Natural killer cell (primary cell): Measurements from ENCODE around the gene CCDC197. TPM values are rescaled to one million over a fixed set of nuclear protein-coding genes. Genes with fewer than 3 reads are reported as not detected.

Experiments
- ATAC-seq, 3 donors: fragments of 150-1000 bp in 2 of 3; fragments of 200-7000 bp in 1 of 3; cut with Tn5 transposase; 1 replicate in 1 of 3; 2 replicates in 2 of 3; pipeline ENCODE4 v1.10.0; 2021; ENCODE audit warnings: mild to moderate bottlenecking in 2 of 3, moderate library complexity in 2 of 3
- DNase-seq, 2 donors: peaks; one replicate each; pipeline versions ENCODE4 v3.0.0 to v3.0.0-alpha.2; 2013 to 2021; ENCODE audit warnings: mixed read lengths in 1 of 2
- H3K27ac ChIP-seq: one replicate; pipeline ENCODE4 v1.5.1; 2013; ENCODE audit warnings: mild to moderate bottlenecking, low read length
- H3K27me3 ChIP-seq: one replicate; pipeline ENCODE4 v1.6.1; 2013; ENCODE audit warnings: low read length; ENCODE audit not compliant: control insufficient read depth, insufficient read depth
- H3K36me3 ChIP-seq: one replicate; pipeline ENCODE4 v1.6.1; 2013; ENCODE audit warnings: low read length; ENCODE audit not compliant: control insufficient read depth, insufficient read depth
- H3K4me1 ChIP-seq: one replicate; pipeline ENCODE4 v1.6.1; 2013; ENCODE audit warnings: low read length; ENCODE audit not compliant: control insufficient read depth, insufficient read depth
- H3K4me3 ChIP-seq: one replicate; pipeline ENCODE4 v1.5.1; 2013; ENCODE audit warnings: low read length
- H3K9me3 ChIP-seq: one replicate; pipeline ENCODE4 v1.6.1; 2013; ENCODE audit warnings: low read length; ENCODE audit not compliant: control insufficient read depth, insufficient read depth
- H3K27ac Mint-ChIP-seq, 2 donors: one replicate each; pipeline ENCODE4 v1.8.0; 2022; ENCODE audit warnings: mild to moderate bottlenecking in 2 of 2, mixed read lengths in 2 of 2, moderate library complexity in 1 of 2
- H3K27me3 Mint-ChIP-seq, 2 donors: one replicate each; pipeline ENCODE4 v1.8.0; 2022; ENCODE audit warnings: low read depth in 2 of 2, mixed read lengths in 2 of 2
- H3K36me3 Mint-ChIP-seq: one replicate; pipeline ENCODE4 v1.8.0; 2022; ENCODE audit warnings: mixed read lengths
- H3K4me1 Mint-ChIP-seq, 2 donors: one replicate each; pipeline ENCODE4 v1.8.0; 2022; ENCODE audit warnings: mixed read lengths in 2 of 2
- H3K4me3 Mint-ChIP-seq: one replicate; pipeline ENCODE4 v1.8.0; 2022; ENCODE audit warnings: mild to moderate bottlenecking, moderate library complexity, mixed read lengths
- H3K9me3 Mint-ChIP-seq, 2 donors: one replicate each; pipeline ENCODE4 v1.8.0; 2022; ENCODE audit warnings: mixed read lengths in 2 of 2
- WGBS: methylation state at CpG from one replicate; pipeline ENCODE4 v1.1.7; 2013; ENCODE audit warnings: missing lambda C conversion rate; ENCODE audit not compliant: insufficient coverage; 5-methylcytosine and 5-hydroxymethylcytosine counted together
- intact Hi-C: fragments of 100-400 bp; cut with micrococcal nuclease; formaldehyde crosslinking; loops from one replicate; pipeline ENCODE4 v1.14.2; 2022
- total RNA-seq, 4 donors: library from RNA; stranded (reverse); fragments of 120-200 nt in 1 of 4; gene quantifications; one replicate each; pipeline versions ENCODE4 v1.2.3 to v1.2.4, GENCODE V29; 2013 to 2022
- TF ChIP-seq, protein P1 (sequence below): fragments of 200-600 bp; IDR thresholded peaks from one replicate; pipeline ENCODE4 v1.8.0; 2022; ENCODE audit warnings: antibody characterized with exemption

The CCDC197 gene
- total RNA-seq, 3 donors from 2014 or later (not counting 1 experiment from before 2014, with no cell fraction given), result not detected

DNA sequence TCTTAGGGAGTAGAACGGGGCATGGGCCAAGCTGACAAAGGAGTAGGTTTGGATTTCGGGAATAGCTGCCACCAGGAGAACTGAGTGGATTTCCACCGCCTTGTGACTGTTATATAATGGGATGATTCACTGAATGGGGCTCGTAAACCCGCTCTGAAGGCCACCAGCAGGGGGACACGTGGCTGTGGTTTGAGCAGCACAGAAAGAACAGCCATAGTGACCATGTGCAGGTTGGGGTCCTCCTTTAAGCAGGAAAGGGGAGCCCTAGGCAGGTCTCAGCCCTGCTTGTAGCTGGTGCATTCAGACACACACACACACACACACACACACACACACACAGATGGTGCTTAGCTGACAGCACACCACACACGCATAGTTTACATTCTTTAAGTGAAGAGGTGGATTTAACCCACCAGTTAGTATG lies 12.1 kb upstream of the CCDC197 start:
- 62% methylated on average over 7 of the region's 7 CpGs for WGBS

GRCh38 chr14:93986955-93987354 lies 10.1 kb upstream of the CCDC197 start:
- WGBS, result 77% methylated on average over 9 of the region's 9 CpGs
- no peak for ATAC-seq

More for the DNA sequence above, 12.1 kb upstream of the CCDC197 start:
- H3K9me3 ChIP-seq, result no peaks in the 10 kb centered on the region
- no peaks in the 10 kb centered on the region for H3K4me1 ChIP-seq
- Mint-ChIP-seq H3K36me3 (no peaks in the 10 kb centered on the region), H3K27me3 (peaks cover 0 to 6% of the 10 kb centered on the region in 2 donors), H3K4me3 (no peak overlapping the region), H3K4me1 (no peaks in the 10 kb centered on the region), H3K9me3 (no peaks in the 10 kb centered on the region), H3K27ac (no peak overlapping the region)
- no peaks in the 10 kb centered on the region for H3K27me3 ChIP-seq
- intact Hi-C loops, result loop anchor here (5.0 kb wide), 1 partner anchor 38 kb away; no protein-coding TSS in a partner anchor
- no peak overlapping the region for H3K27ac ChIP-seq
- no peak overlapping the region for H3K4me3 ChIP-seq
- TF ChIP-seq, protein P1, sequence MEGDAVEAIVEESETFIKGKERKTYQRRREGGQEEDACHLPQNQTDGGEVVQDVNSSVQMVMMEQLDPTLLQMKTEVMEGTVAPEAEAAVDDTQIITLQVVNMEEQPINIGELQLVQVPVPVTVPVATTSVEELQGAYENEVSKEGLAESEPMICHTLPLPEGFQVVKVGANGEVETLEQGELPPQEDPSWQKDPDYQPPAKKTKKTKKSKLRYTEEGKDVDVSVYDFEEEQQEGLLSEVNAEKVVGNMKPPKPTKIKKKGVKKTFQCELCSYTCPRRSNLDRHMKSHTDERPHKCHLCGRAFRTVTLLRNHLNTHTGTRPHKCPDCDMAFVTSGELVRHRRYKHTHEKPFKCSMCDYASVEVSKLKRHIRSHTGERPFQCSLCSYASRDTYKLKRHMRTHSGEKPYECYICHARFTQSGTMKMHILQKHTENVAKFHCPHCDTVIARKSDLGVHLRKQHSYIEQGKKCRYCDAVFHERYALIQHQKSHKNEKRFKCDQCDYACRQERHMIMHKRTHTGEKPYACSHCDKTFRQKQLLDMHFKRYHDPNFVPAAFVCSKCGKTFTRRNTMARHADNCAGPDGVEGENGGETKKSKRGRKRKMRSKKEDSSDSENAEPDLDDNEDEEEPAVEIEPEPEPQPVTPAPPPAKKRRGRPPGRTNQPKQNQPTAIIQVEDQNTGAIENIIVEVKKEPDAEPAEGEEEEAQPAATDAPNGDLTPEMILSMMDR, result no peak
- no peaks in the 10 kb centered on the region for H3K36me3 ChIP-seq
- DNase-seq (no peak), ATAC-seq (no peak)

GRCh38 chr14:93987376-93987775 lies 9.7 kb upstream of the CCDC197 start:
- Mint-ChIP-seq H3K9me3 (no peaks in the 10 kb centered on the region), H3K36me3 (no peaks in the 10 kb centered on the region), H3K27ac (no peak overlapping the region), H3K4me1 (no peaks in the 10 kb centered on the region), H3K4me3 (no peak overlapping the region), H3K27me3 (peaks cover 6 to 9% of the 10 kb centered on the region in 2 donors)
- H3K36me3 ChIP-seq, result no peaks in the 10 kb centered on the region
- 87% methylated on average over 11 of the region's 12 CpGs for WGBS
- no peaks in the 10 kb centered on the region for H3K9me3 ChIP-seq
- no peak overlapping the region for H3K27ac ChIP-seq
- no peaks in the 10 kb centered on the region for H3K27me3 ChIP-seq
- H3K4me3 ChIP-seq, result no peak overlapping the region
- ATAC-seq, result no peak
- intact Hi-C loops, result no loop called here
- no peak for DNase-seq
- TF ChIP-seq, protein P1, result no peak
- no peaks in the 10 kb centered on the region for H3K4me1 ChIP-seq

More at GRCh38 chr14:93986955-93987354, 10.1 kb upstream of the CCDC197 start:
- TF ChIP-seq, protein P1, result no peak
- Mint-ChIP-seq H3K27ac (no peak overlapping the region), H3K4me3 (no peak overlapping the region), H3K4me1 (no peaks in the 10 kb centered on the region), H3K36me3 (no peaks in the 10 kb centered on the region), H3K9me3 (no peaks in the 10 kb centered on the region), H3K27me3 (peaks cover 3 to 9% of the 10 kb centered on the region in 2 donors)
- intact Hi-C loops, result no loop called here
- H3K36me3 ChIP-seq, result no peaks in the 10 kb centered on the region
- no peak overlapping the region for H3K4me3 ChIP-seq
- no peaks in the 10 kb centered on the region for H3K9me3 ChIP-seq
- H3K4me1 ChIP-seq, result no peaks in the 10 kb centered on the region
- no peak for DNase-seq
- H3K27ac ChIP-seq, result no peak overlapping the region
- H3K27me3 ChIP-seq, result no peaks in the 10 kb centered on the region

- H3K36me3 Mint-ChIP-seq, result no peaks in the 10 kb centered on the region
- H3K27ac Mint-ChIP-seq, result no peak overlapping the region
- TF ChIP-seq, protein P1, result no peak
- Histone ChIP-seq H3K27me3 (no peaks in the 10 kb centered on the region), H3K9me3 (no peaks in the 10 kb centered on the region), H3K27ac (no peak overlapping the region), H3K4me1 (no peaks in the 10 kb centered on the region), H3K36me3 (no peaks in the 10 kb centered on the region), H3K4me3 (no peak overlapping the region)
- intact Hi-C loops, result no loop called here
- H3K9me3 Mint-ChIP-seq, result no peaks in the 10 kb centered on the region
- H3K4me3 Mint-ChIP-seq, result no peak overlapping the region
- ATAC-seq (no peak), DNase-seq (no peak)
- 87% methylated on average over 3 of the region's 3 CpGs for WGBS
- peaks cover 6 to 9% of the 10 kb centered on the region in 2 donors for H3K27me3 Mint-ChIP-seq
- H3K4me1 Mint-ChIP-seq, result no peaks in the 10 kb centered on the region
These were observed 9.2 kb upstream of the CCDC197 start for GRCh38 chr14:93987815-93988476.
